ENCODE data around the gene HYAL1. TPM values are rescaled to one million over a fixed set of nuclear protein-coding genes. Genes with fewer than 3 reads are reported as not detected.
"Not testable (repeated sequence)": the region's sequence is repeated elsewhere in the genome, so short reads cannot be mapped to it uniquely, and the experiment has no call there.

HYAL1 gene
- total RNA-seq, 2 experiments from 2014 or later: not detected

GRCh38 chr3:50275141-50275995 is 28.0 kb downstream of the HYAL1 start:
- Mint-ChIP-seq H3K36me3 (ENCODE audit: low read depth) (no peaks in the 10 kb centered on the region), H3K27ac (no peak overlapping the region), H3K4me3 (peak overlapping the region; percentile 59), H3K27me3 (ENCODE audit: low read depth) (peaks cover 32% of the 10 kb centered on the region), H3K4me1 (ENCODE audit: low read depth) (peaks cover 31% of the 10 kb centered on the region), H3K9me3 (no peaks in the 10 kb centered on the region)
- intact Hi-C loops (cut with micrococcal nuclease): no loop called here
- CTCF ChIA-PET: interaction anchor here (0.7 to 2.7 kb wide), 16 partner anchors 9 to 156 kb away, joined by 3 to 16 read pairs (median 4); partner anchors contain the start of genes HYAL3, IFRD2 and NAA80
- no peak for DNase-seq

DNA sequence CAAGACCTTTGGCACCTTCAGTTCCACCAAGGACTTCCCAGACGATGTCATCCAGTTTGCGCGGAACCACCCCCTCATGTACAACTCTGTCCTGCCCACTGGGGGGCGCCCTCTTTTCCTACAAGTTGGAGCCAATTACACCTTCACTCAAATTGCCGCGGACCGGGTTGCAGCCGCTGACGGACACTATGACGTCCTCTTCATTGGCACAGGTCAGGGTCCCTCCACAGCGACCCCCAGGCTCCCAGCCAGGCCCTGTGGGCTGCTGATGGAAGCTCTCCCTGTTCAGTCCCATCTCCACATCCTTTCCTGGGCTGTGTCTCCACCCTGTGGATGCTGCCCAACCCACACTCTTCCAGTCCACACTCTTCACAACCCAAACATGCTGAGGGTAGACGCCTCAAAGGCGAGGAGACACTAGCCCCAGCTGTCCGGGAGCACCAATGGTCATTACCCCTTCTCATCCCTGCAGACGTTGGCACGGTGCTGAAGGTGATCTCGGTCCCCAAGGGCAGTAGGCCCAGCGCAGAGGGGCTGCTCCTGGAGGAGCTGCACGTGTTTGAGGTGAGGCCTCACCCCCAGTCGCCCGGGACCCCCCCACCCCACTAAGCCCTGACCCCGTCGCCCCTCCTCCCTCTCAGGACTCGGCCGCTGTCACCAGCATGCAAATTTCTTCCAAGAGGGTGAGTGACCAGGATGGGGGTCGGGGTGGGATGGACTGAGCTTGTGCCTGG is 28.8 kb downstream of the HYAL1 start:
- Mint-ChIP-seq H3K36me3 (ENCODE audit: low read depth) (no peaks in the 10 kb centered on the region), H3K4me1 (ENCODE audit: low read depth) (peaks cover 31% of the 10 kb centered on the region), H3K9me3 (no peaks in the 10 kb centered on the region), H3K27ac (no peak overlapping the region), H3K4me3 (no peak overlapping the region), H3K27me3 (ENCODE audit: low read depth) (peaks cover 32% of the 10 kb centered on the region)
- intact Hi-C loops (cut with micrococcal nuclease): loop anchor here (1.0 kb wide), 2 partner anchors 50 to 276 kb away; no protein-coding TSS in a partner anchor
- peak; percentile 87 for DNase-seq
- CTCF ChIA-PET: interaction anchor here (0.7 to 2.7 kb wide), 14 partner anchors 10 to 155 kb away, joined by 3 to 16 read pairs (median 4); partner anchors contain the start of genes HYAL3 and NAA80

DNA sequence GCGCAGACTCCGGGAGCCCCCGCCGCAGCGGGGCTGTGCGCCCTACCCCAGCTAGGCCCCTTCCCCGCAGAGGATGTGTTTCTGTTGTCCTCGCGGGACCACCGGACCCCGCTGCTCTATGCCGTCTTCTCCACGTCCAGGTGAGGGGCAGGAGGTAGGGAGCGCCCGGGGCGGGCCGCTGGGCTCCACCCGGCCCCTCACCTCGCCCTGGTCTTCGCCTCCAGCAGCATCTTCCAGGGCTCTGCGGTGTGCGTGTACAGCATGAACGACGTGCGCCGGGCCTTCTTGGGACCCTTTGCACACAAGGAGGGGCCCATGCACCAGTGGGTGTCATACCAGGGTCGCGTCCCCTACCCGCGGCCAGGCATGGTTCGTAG is 29.7 kb downstream of the HYAL1 start:
- H3K36me3 Mint-ChIP-seq (ENCODE audit: low read depth): no peaks in the 10 kb centered on the region

DNA sequence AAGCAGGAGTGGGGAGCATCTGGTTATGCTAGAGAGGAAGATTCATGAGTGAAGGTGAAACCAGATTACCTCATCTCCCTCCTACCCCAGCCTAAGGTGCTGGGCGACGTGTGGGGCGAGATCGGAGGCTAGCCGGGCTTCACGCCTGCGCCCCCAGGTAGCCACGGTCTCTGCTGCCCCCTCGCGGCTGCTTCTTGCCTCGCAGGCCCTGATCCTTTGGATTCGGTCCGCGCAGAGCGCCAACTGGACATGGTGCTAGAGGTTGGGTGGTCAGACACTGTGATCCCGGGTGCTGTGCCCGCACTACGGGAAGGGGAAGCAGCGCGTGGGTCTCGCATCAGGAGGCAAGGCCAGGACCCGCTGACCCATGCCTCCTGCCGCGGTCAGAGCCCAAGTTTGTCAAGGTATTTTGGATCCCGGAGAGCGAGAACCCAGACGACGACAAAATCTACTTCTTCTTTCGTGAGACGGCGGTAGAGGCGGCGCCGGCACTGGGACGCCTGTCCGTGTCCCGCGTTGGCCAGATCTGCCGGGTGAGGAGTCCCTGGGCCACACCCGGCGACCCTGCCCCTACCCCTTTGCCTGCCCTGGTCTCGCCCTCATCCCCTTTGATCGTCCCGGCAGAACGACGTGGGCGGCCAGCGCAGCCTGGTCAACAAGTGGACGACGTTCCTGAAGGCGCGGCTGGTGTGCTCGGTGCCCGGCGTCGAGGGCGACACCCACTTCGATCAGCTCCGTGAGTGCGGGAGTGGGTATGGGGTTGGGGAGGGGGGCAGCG is 30.3 kb downstream of the HYAL1 start:
- intact Hi-C loops (cut with micrococcal nuclease): loop anchor here (1.0 kb wide), 5 partner anchors 13 to 152 kb away; no protein-coding TSS in a partner anchor
- peaks cover 31% of the 10 kb centered on the region for H3K4me1 Mint-ChIP-seq (ENCODE audit: low read depth)
- no peaks in the 10 kb centered on the region for H3K36me3 Mint-ChIP-seq (ENCODE audit: low read depth)
- peak; percentile 93 for DNase-seq
- peaks cover 34% of the 10 kb centered on the region for H3K27me3 Mint-ChIP-seq (ENCODE audit: low read depth)
- no peak overlapping the region for H3K27ac Mint-ChIP-seq
- CTCF ChIA-PET: interaction anchor here (0.7 to 2.7 kb wide), 13 partner anchors 10 to 1252 kb away, joined by 3 to 18 read pairs (median 7); partner anchors contain the start of gene GNAT1
- H3K4me3 Mint-ChIP-seq: peak overlapping the region; percentile 39
- H3K9me3 Mint-ChIP-seq: no peaks in the 10 kb centered on the region

More for the DNA sequence above, 29.7 kb downstream of the HYAL1 start:
- Mint-ChIP-seq H3K27ac (no peak overlapping the region), H3K9me3 (no peaks in the 10 kb centered on the region), H3K4me1 (ENCODE audit: low read depth) (peaks cover 31% of the 10 kb centered on the region), H3K4me3 (no peak overlapping the region), H3K27me3 (ENCODE audit: low read depth) (peaks cover 32% of the 10 kb centered on the region)
- no peak for DNase-seq
- CTCF ChIA-PET: interaction anchor here (0.7 to 2.7 kb wide), 3 partner anchors 18 to 141 kb away, joined by 3 to 16 read pairs (median 8); no protein-coding TSS in a partner anchor
- intact Hi-C loops (cut with micrococcal nuclease): loop anchor here (1.0 kb wide), 7 partner anchors 13 to 277 kb away; no protein-coding TSS in a partner anchor

DNA sequence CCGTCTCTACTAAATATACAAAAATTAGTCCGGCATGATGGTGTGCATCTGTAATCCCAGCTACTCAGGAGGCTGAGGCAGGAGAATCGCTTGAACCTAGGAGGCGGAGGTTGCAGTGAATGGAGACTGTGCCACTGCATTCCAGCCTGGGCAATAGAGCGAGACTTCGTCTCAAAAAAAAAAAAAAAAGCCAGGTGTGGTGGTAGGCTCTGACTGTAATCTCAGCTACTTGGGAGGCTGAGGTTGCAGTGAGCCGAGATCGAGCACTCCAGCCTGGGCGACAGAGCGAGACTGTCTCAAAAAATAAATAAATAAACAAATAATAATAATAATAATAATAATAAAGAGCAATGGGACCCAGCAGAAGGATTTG is 30.9 kb downstream of the HYAL1 start:
- H3K27ac Mint-ChIP-seq; DNase-seq; H3K36me3 Mint-ChIP-seq (ENCODE audit: low read depth); H3K4me3 Mint-ChIP-seq; H3K9me3 Mint-ChIP-seq; intact Hi-C loops (cut with micrococcal nuclease): not testable (repeated sequence)
- CTCF ChIA-PET: interaction anchor here (0.6 to 2.7 kb wide), 14 partner anchors 9 to 1251 kb away, joined by 3 to 18 read pairs (median 4); partner anchors contain the start of genes GNAT1 and RASSF1
- Mint-ChIP-seq H3K27me3 (ENCODE audit: low read depth) (peaks cover 34% of the 10 kb centered on the region), H3K4me1 (ENCODE audit: low read depth) (peaks cover 31% of the 10 kb centered on the region)

- Mint-ChIP-seq H3K4me3 (no peak overlapping the region), H3K9me3 (no peaks in the 10 kb centered on the region), H3K27me3 (ENCODE audit: low read depth) (peaks cover 34% of the 10 kb centered on the region), H3K36me3 (ENCODE audit: low read depth) (no peaks in the 10 kb centered on the region), H3K27ac (no peak overlapping the region), H3K4me1 (ENCODE audit: low read depth) (peaks cover 31% of the 10 kb centered on the region)
- no peak for DNase-seq
- intact Hi-C loops (cut with micrococcal nuclease): no loop called here
- CTCF ChIA-PET: interaction anchor here (0.9 to 2.7 kb wide), 12 partner anchors 8 to 149 kb away, joined by 3 to 18 read pairs (median 4); partner anchors contain the start of genes GNAT1, LSMEM2 and RASSF1
These were observed 31.9 kb downstream of the HYAL1 start for GRCh38 chr3:50271314-50271936.

GRCh38 chr3:50270422-50271224 is 32.8 kb downstream of the HYAL1 start:
- Mint-ChIP-seq H3K9me3 (no peaks in the 10 kb centered on the region), H3K27ac (no peak overlapping the region), H3K4me3 (no peak overlapping the region), H3K4me1 (ENCODE audit: low read depth) (peaks cover 25% of the 10 kb centered on the region), H3K36me3 (ENCODE audit: low read depth) (no peaks in the 10 kb centered on the region), H3K27me3 (ENCODE audit: low read depth) (peaks cover 33% of the 10 kb centered on the region)
- CTCF ChIA-PET: interaction anchor here (0.6 to 2.7 kb wide), 10 partner anchors 8 to 148 kb away, joined by 3 to 18 read pairs (median 6); partner anchors contain the start of genes GNAT1 and LSMEM2
- DNase-seq: no peak
- intact Hi-C loops (cut with micrococcal nuclease): no loop called here

DNA sequence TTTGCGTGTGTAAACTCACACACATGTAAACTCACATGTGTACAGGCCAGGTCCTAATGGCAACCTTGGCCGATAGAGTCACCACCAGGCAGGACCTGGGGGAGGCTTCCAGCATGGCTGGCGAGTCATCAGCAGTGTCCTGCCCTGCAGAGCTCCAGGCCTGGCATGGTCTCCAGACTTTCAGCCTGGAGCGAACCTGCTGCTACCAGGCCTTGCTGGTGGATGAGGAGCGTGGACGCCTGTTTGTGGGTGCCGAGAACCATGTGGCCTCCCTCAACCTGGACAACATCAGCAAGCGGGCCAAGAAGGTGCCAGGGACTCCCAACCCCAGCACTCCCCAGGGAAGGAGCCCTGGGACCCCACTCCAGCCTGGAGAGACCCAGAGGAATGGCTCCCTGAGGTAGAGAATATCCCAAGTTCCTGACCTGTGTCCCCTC is 33.4 kb downstream of the HYAL1 start:
- no peak overlapping the region for H3K4me3 Mint-ChIP-seq
- H3K9me3 Mint-ChIP-seq: no peaks in the 10 kb centered on the region
- H3K27ac Mint-ChIP-seq: no peak overlapping the region
- peaks cover 20% of the 10 kb centered on the region for H3K4me1 Mint-ChIP-seq (ENCODE audit: low read depth)
- CTCF ChIA-PET: interaction anchor here (0.6 to 1.9 kb wide), 4 partner anchors 9 to 76 kb away, joined by 3 to 7 read pairs (median 5); partner anchors contain the start of gene LSMEM2
- DNase-seq: no peak
- intact Hi-C loops (cut with micrococcal nuclease): no loop called here
- H3K27me3 Mint-ChIP-seq (ENCODE audit: low read depth): peaks cover 28% of the 10 kb centered on the region
- H3K36me3 Mint-ChIP-seq (ENCODE audit: low read depth): no peaks in the 10 kb centered on the region

DNA sequence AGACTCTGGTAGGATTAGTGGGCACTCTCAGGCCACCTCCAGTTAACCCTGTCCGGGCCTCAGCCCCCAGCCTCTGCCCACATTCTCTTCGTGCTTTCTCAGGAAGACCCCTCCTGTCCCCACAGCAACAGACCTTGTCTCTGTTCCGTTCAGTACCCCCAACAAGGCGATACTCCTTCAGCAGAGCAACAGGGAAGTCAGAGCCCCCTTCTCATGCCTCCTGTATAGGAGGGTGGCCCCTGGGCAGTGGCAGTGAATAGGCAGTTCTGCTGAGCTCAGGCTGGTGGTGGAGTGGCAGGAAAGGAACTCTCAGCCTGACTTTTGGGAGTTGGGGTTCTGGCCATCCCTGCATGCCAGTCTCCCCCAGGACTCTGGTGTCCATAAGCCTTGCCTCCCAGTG is 33.9 kb downstream of the HYAL1 start:
- intact Hi-C loops (cut with micrococcal nuclease): no loop called here
- Mint-ChIP-seq H3K36me3 (ENCODE audit: low read depth) (no peaks in the 10 kb centered on the region), H3K4me1 (ENCODE audit: low read depth) (peaks cover 17% of the 10 kb centered on the region), H3K9me3 (no peaks in the 10 kb centered on the region), H3K27me3 (ENCODE audit: low read depth) (peaks cover 23% of the 10 kb centered on the region), H3K27ac (no peak overlapping the region), H3K4me3 (no peak overlapping the region)
- DNase-seq: no peak
- CTCF ChIA-PET: interaction anchor here (0.6 to 1.9 kb wide), 3 partner anchors 11 to 75 kb away, joined by 3 to 7 read pairs (median 3); no protein-coding TSS in a partner anchor

DNA sequence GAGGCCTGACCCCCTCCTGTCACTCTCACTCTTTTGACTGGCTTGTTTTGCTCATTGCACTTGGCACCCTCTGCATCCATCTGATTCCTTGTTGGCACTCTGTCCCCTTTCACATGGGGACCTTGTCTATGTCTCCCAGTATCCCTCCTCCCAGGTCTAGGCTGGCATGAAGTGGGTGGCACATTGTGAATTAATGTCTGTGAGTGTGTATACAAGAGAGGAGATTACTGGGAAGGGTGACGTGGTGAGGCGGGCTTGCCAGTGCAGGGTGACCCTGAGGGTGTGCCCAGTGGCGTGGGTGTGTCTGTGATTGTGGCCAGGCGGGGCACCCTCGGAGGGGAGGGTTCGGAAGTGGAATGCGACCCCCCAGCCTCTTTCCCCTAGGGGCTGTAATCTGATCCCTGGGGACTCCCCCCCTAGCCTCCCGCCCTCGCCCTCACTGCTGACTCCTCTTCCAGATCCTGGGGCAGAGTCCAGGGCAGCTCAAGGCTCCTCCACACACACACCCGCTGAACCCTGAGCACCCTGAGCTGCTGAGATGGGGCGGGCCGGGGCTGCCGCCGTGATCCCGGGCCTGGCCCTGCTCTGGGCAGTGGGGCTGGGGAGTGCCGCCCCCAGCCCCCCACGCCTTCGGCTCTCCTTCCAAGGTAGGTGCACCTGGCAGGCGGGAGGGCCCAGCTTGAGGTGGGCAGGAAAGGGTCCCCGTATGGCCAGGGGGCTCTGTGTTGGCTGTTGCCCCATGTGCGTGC is 34.5 kb downstream of the HYAL1 start, which contains the start of gene SEMA3B:
SEMA3B (plus strand) TSS at position 445 of the 749 bp plus-strand sequence; CDS start at position 539, 94 bp downstream.
- Mint-ChIP-seq H3K4me1 (ENCODE audit: low read depth) (peaks cover 11% of the 10 kb centered on the region), H3K36me3 (ENCODE audit: low read depth) (no peaks in the 10 kb centered on the region), H3K4me3 (no peak within 1 kb of the TSS), H3K27ac (no peak within 1 kb of the TSS), H3K27me3 (ENCODE audit: low read depth) (peaks cover 17% of the 10 kb centered on the region), H3K9me3 (no peaks in the 10 kb centered on the region)
- no peak for DNase-seq
- CTCF ChIA-PET: interaction anchor here (0.6 to 1.9 kb wide), 3 partner anchors 12 to 74 kb away, joined by 3 to 7 read pairs (median 3); no protein-coding TSS in a partner anchor
- intact Hi-C loops (cut with micrococcal nuclease): no loop called here
